Panc1 (cell line): ENCODE data around the gene DLG5.

ENCODE experiments used
- POLR2AphosphoS5 ChIP-seq: IDR thresholded peaks from 2 replicates; pipeline ENCODE4 v1.6.1; 2012; ENCODE audit warnings: mild to moderate bottlenecking, low read depth, low read length, moderate library complexity
- SIN3A ChIP-seq: IDR thresholded peaks from 2 replicates; pipeline ENCODE4 v1.6.1; 2012; ENCODE audit warnings: low read depth, mild to moderate bottlenecking, low read length, moderate library complexity, borderline replicate concordance; ENCODE audit not compliant: insufficient read depth
- TCF7L2 ChIP-seq: IDR thresholded peaks from 2 replicates; pipeline ENCODE4 v1.6.1; 2011; ENCODE audit warnings: mild to moderate bottlenecking, low read depth, low read length, inconsistent platforms
- TF ChIP-seq, protein P1 (sequence below): fragments of 450-650 bp; IDR thresholded peaks from 2 replicates; pipeline ENCODE4 v1.5.1; 2017; ENCODE audit warnings: mild to moderate bottlenecking
- TF ChIP-seq, protein P2 (sequence below), 2 experiments: IDR thresholded peaks; 2 replicates each; pipeline ENCODE4 v1.6.1; 2011 to 2012; ENCODE audit warnings: low read depth in 2 of 2, control low read depth in 1 of 2, low read length in 1 of 2, mild to moderate bottlenecking in 1 of 2, moderate library complexity in 1 of 2; ENCODE audit not compliant: insufficient read depth in 1 of 2

DNA sequence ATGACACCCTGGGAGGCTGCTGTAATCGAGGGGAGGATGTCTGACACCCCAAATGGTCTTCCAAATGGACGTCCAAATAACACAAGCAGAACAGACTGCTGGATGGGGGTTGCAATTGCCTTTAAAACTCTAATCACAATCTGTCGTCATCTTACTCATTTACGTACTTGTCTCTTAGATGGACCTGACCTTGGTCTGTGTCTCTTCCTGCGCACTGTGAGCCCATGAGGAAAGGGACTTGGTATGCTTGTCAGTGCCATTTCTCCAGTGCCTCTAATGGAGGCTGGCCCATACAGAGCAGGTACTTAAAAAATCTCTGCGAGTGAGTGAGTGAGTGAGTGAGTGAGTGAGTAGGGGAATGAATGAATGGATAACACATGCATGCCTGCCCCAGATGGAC is 93.3 kb downstream of the DLG5 start:
- TF ChIP-seq, protein P1, sequence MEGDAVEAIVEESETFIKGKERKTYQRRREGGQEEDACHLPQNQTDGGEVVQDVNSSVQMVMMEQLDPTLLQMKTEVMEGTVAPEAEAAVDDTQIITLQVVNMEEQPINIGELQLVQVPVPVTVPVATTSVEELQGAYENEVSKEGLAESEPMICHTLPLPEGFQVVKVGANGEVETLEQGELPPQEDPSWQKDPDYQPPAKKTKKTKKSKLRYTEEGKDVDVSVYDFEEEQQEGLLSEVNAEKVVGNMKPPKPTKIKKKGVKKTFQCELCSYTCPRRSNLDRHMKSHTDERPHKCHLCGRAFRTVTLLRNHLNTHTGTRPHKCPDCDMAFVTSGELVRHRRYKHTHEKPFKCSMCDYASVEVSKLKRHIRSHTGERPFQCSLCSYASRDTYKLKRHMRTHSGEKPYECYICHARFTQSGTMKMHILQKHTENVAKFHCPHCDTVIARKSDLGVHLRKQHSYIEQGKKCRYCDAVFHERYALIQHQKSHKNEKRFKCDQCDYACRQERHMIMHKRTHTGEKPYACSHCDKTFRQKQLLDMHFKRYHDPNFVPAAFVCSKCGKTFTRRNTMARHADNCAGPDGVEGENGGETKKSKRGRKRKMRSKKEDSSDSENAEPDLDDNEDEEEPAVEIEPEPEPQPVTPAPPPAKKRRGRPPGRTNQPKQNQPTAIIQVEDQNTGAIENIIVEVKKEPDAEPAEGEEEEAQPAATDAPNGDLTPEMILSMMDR, result no peak
- TF ChIP-seq POLR2AphosphoS5 (no peak), SIN3A (no peak), TCF7L2 (no peak)
- TF ChIP-seq, protein P2, sequence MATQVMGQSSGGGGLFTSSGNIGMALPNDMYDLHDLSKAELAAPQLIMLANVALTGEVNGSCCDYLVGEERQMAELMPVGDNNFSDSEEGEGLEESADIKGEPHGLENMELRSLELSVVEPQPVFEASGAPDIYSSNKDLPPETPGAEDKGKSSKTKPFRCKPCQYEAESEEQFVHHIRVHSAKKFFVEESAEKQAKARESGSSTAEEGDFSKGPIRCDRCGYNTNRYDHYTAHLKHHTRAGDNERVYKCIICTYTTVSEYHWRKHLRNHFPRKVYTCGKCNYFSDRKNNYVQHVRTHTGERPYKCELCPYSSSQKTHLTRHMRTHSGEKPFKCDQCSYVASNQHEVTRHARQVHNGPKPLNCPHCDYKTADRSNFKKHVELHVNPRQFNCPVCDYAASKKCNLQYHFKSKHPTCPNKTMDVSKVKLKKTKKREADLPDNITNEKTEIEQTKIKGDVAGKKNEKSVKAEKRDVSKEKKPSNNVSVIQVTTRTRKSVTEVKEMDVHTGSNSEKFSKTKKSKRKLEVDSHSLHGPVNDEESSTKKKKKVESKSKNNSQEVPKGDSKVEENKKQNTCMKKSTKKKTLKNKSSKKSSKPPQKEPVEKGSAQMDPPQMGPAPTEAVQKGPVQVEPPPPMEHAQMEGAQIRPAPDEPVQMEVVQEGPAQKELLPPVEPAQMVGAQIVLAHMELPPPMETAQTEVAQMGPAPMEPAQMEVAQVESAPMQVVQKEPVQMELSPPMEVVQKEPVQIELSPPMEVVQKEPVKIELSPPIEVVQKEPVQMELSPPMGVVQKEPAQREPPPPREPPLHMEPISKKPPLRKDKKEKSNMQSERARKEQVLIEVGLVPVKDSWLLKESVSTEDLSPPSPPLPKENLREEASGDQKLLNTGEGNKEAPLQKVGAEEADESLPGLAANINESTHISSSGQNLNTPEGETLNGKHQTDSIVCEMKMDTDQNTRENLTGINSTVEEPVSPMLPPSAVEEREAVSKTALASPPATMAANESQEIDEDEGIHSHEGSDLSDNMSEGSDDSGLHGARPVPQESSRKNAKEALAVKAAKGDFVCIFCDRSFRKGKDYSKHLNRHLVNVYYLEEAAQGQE (IDR thresholded peaks at IDR 0.05; ENCODE audit: insufficient read depth in 1 of 2, low read depth in 2 of 2, low read length in 1 of 2), result no peak
